Prostate gland (tissue), 2 donors: ENCODE data around the gene ECT2L.

Experiments used
- POLR2A ChIP-seq: fragments of 450-650 bp; IDR thresholded peaks from one replicate; pipeline ENCODE4 v1.6.1; 2016; ENCODE audit warnings: antibody characterized with exemption, mild to moderate bottlenecking
- POLR2AphosphoS5 ChIP-seq: sonication (generic); formaldehyde crosslinking; IDR thresholded peaks from one replicate; pipeline ENCODE4 v1.6.1; 2017; ENCODE audit warnings: antibody characterized with exemption
- TF ChIP-seq, protein P1 (sequence below), 4 experiments: fragments of 200-600 bp in 2 of 4; fragments of 450-650 bp in 2 of 4; sonication (generic) in 2 of 4; IDR thresholded peaks; 1 replicate in 3 of 4; 2 replicates in 1 of 4; pipeline ENCODE4 v1.5.1; 2016 to 2019; ENCODE audit warnings: antibody characterized with exemption in 4 of 4, mild to moderate bottlenecking in 2 of 4, moderate library complexity in 2 of 4

DNA sequence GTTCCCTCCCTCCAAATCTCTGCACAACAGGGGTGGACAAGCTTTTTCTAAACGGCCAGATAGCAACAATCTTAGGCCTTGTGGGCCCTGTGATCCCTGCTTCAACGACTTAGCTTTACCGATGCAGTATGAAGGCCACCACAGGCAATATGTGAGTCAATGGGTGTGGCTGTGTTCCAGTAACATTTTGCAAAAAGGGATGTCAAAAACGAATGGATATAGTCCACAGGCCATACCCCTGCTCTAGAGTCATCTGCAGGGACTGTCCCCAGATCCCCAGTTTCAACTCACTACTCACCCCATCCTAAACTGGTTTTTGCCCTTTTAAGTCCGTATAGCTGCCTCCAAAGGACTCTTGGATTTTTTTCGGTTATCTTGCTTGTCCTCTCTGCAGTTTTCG, 34.4 kb downstream of the ECT2L start:
- no peak for TF ChIP-seq POLR2AphosphoS5
- no peak for TF ChIP-seq POLR2A
- TF ChIP-seq, protein P1, sequence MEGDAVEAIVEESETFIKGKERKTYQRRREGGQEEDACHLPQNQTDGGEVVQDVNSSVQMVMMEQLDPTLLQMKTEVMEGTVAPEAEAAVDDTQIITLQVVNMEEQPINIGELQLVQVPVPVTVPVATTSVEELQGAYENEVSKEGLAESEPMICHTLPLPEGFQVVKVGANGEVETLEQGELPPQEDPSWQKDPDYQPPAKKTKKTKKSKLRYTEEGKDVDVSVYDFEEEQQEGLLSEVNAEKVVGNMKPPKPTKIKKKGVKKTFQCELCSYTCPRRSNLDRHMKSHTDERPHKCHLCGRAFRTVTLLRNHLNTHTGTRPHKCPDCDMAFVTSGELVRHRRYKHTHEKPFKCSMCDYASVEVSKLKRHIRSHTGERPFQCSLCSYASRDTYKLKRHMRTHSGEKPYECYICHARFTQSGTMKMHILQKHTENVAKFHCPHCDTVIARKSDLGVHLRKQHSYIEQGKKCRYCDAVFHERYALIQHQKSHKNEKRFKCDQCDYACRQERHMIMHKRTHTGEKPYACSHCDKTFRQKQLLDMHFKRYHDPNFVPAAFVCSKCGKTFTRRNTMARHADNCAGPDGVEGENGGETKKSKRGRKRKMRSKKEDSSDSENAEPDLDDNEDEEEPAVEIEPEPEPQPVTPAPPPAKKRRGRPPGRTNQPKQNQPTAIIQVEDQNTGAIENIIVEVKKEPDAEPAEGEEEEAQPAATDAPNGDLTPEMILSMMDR (IDR thresholded peaks at IDR 0.05): no peak
